Thyroid gland (tissue), 4 donors: ENCODE measurements around the gene MIEN1. TPM values are rescaled to one million over a fixed set of nuclear protein-coding genes. Genes with fewer than 3 reads are reported as not detected.
"Not testable (repeated sequence)": the region's sequence is repeated elsewhere in the genome, so short reads cannot be mapped to it uniquely, and the experiment has no call there.

Experiments used
- DNase-seq, 2 donors: peaks; one replicate each; pipeline ENCODE4 v3.0.0-alpha.2; 2019
- H3K27ac ChIP-seq, 3 donors: fragments of 200-600 bp; sonication (generic); 1 replicate in 2 of 3; 2 replicates in 1 of 3; pipeline ENCODE4 v1.5.1; 2016 to 2019; ENCODE audit warnings: mild to moderate bottlenecking in 1 of 3, moderate library complexity in 1 of 3
- H3K27me3 ChIP-seq: fragments of 200-600 bp; sonication (generic); one replicate; pipeline ENCODE4 v1.5.1; 2019
- H3K36me3 ChIP-seq, 2 donors: fragments of 200-600 bp; sonication (generic); one replicate each; pipeline ENCODE4 v1.5.1; 2016 to 2019
- H3K4me1 ChIP-seq, 2 donors: fragments of 200-600 bp; sonication (generic); one replicate each; pipeline ENCODE4 v1.5.1; 2017 to 2019
- H3K4me3 ChIP-seq, 3 donors: fragments of 200-600 bp; sonication (generic); replicated peaks in 1 of 3; 1 replicate in 2 of 3; 2 replicates in 1 of 3; pipeline ENCODE4 v1.5.1; 2016; ENCODE audit warnings: mild to moderate bottlenecking in 1 of 3
- H3K9me3 ChIP-seq: fragments of 200-600 bp; sonication (generic); one replicate; pipeline ENCODE4 v1.5.1; 2017
- CTCF ChIP-seq, 6 experiments: fragments of 200-600 bp in 3 of 6; fragments of 450-650 bp in 3 of 6; sonication (generic) in 3 of 6; IDR thresholded peaks; one replicate each; pipeline ENCODE4 v1.5.1; 2016 to 2019; ENCODE audit warnings: antibody characterized with exemption in 6 of 6, mild to moderate bottlenecking in 2 of 6, inconsistent platforms in 1 of 6, moderate library complexity in 1 of 6
- POLR2A ChIP-seq, 2 donors: fragments of 450-650 bp; IDR thresholded peaks; one replicate each; pipeline ENCODE4 v1.6.1; 2017; ENCODE audit warnings: antibody characterized with exemption in 2 of 2, mild to moderate bottlenecking in 2 of 2, moderate library complexity in 1 of 2
- WGBS, 2 donors: methylation state at CpG; one replicate each; pipeline ENCODE4 v1.1.5; 2017; 5-methylcytosine and 5-hydroxymethylcytosine counted together
- intact Hi-C: fragments of 100-400 bp; cut with DNase I; formaldehyde crosslinking; loops from one replicate; pipeline ENCODE4 v1.15.1; 2023
- total RNA-seq, 4 donors: library from RNA; depleted of rRNA; stranded (reverse); fragments of >200 nt; gene quantifications; one replicate each; pipeline ENCODE4 v1.2.3, GENCODE V29; 2016

Gene MIEN1
- total RNA-seq, 4 donors from 2014 or later: 39.8 to 134 (median 70.3) TPM

- peaks cover 26 to 43% of the 10 kb centered on the region in 2 donors for H3K4me1 ChIP-seq
- peak; percentile 33 to 41 for DNase-seq
- H3K9me3 ChIP-seq: no peaks in the 10 kb centered on the region
- H3K27me3 ChIP-seq: no peaks in the 10 kb centered on the region
- TF ChIP-seq CTCF (IDR thresholded peaks at IDR 0.05) (no peak), POLR2A (IDR thresholded peaks at IDR 0.05) (no peak)
- WGBS, 2 donors: 35 to 46% methylated on average over 6 to 10 of the region's 10 CpGs
- intact Hi-C loops: loop anchor here (5.0 kb wide), 1 partner anchor 129 kb away; no protein-coding TSS in a partner anchor
- no peak overlapping the region for H3K4me3 ChIP-seq
- H3K27ac ChIP-seq: peak overlapping the region in 1 of 3 donors; percentile 11
- H3K36me3 ChIP-seq: no peaks in the 10 kb centered on the region
These were observed 21.3 kb upstream of the MIEN1 start for GRCh38 chr17:39751637-39752036.

- Histone ChIP-seq H3K9me3 (no peaks in the 10 kb centered on the region), H3K36me3 (no peaks in the 10 kb centered on the region), H3K27ac (peak overlapping the region; percentile 54 to 68 (median 59)), H3K4me1 (peaks cover 26 to 43% of the 10 kb centered on the region in 2 donors), H3K27me3 (no peaks in the 10 kb centered on the region), H3K4me3 (no peak overlapping the region)
- intact Hi-C loops: loop anchor here (5.0 kb wide), 1 partner anchor 129 kb away; no protein-coding TSS in a partner anchor
- TF ChIP-seq CTCF (IDR thresholded peaks at IDR 0.05) (no peak), POLR2A (IDR thresholded peaks at IDR 0.05) (no peak)
- 81 to 84% methylated on average over 5 of the region's 5 CpGs for WGBS, 2 donors
- DNase-seq: no peak
These were observed 20.7 kb upstream of the MIEN1 start for GRCh38 chr17:39751016-39751543.

DNA sequence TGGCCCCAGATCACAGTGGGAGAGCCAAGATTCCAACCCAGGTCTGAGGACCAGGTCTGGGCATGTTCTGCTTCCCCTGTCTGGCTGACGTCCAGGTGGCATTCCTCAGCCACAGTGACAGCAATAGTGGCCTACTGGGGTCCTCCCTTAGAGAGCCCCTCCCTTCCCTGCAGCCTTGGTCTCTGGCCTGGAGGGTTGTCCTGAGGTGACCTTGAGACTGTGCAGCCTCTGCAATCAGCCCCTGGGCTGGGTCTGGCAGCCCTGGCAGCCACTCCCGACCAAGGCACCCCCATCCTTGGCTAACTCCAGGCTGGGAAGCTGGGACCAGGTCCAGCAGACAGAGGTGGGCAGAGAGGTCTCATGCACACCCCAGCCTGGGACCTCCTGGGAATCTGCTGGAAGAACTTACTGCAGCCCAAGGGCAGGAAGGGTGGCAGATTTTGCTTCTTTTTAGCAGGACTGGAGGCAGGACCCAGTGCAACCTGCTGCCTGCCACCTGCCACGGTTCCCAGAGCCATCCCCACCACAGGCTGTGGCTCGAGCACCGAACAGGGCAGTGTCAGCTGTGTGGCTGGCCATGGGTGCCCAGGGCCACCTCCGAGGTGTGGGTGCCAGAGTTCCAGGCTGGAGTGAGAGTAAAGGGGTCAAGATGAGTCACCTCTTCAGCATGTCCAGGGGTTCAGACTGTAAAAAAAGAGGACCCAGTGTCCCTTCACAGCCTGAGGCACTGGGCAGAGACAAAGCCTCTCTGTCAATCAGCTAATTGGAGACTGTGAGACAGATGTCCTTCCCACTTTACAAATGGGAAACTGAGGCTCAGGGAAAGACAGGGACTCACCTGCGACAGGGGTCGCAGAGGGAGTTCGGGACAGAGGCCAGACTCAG lies 20.0 kb upstream of the MIEN1 start:
- no peak for TF ChIP-seq POLR2A (IDR thresholded peaks at IDR 0.05)
- TF ChIP-seq CTCF (IDR thresholded peaks at IDR 0.05): no peak
- no peaks in the 10 kb centered on the region for H3K27me3 ChIP-seq
- H3K4me3 ChIP-seq: no peak overlapping the region
- WGBS, 2 donors: 60 to 63% methylated on average over 4 to 8 of the region's 9 CpGs
- peaks cover 26 to 43% of the 10 kb centered on the region in 2 donors for H3K4me1 ChIP-seq
- intact Hi-C loops: loop anchor here (5.0 kb wide), 1 partner anchor 128 kb away; no protein-coding TSS in a partner anchor
- no peaks in the 10 kb centered on the region for H3K9me3 ChIP-seq
- H3K27ac ChIP-seq: peak overlapping the region; percentile 54 to 68 (median 59)
- H3K36me3 ChIP-seq: peaks cover 0 to 3% of the 10 kb centered on the region in 2 donors
- peak; percentile 88 to 93 for DNase-seq

DNA sequence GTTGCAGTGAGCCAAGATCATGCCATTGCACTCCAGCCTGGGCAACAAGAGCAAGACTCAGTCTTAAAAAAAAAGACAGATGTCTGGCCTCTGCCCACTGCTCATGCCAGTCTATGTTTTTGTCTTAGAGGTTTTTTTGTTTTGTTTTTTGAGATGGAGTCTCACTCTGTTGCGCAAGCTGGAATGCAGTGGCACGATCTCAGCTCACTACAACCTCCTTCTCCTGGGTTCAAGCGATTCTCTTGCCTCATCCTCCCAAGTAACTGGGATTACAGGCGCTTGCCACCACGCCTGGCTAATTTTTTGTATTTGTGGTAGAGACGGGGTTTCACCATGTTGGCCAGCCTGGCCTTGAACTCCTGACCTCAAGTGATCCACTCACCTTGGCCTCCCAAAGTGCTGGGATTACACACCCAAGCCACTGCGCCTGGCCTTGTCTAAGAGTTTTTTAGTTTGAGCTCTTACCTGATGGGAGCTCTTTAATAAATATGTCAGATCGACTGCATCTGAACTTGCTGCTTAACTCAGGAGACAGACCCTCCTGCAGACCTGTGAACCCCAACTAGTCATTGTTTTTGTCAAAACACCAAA lies 18.2 kb upstream of the MIEN1 start:
- DNase-seq, H3K4me3 ChIP-seq, H3K27me3 ChIP-seq, intact Hi-C loops, H3K27ac ChIP-seq, H3K9me3 ChIP-seq: not testable (repeated sequence)
- H3K36me3 ChIP-seq: peaks cover 0 to 14% of the 10 kb centered on the region in 2 donors
- 92 to 94% methylated on average over 8 of the region's 8 CpGs for WGBS, 2 donors
- H3K4me1 ChIP-seq: peaks cover 25 to 33% of the 10 kb centered on the region in 2 donors

- Histone ChIP-seq H3K4me1 (peaks cover 21 to 26% of the 10 kb centered on the region in 2 donors), H3K4me3 (no peak overlapping the region), H3K36me3 (peaks cover 0 to 14% of the 10 kb centered on the region in 2 donors), H3K27me3 (no peaks in the 10 kb centered on the region), H3K27ac (no peak overlapping the region), H3K9me3 (no peaks in the 10 kb centered on the region)
- 96 to 97% methylated on average over 3 to 4 of the region's 4 CpGs for WGBS, 2 donors
- intact Hi-C loops: no loop called here
- DNase-seq: no peak
- TF ChIP-seq CTCF (IDR thresholded peaks at IDR 0.05) (no peak), POLR2A (IDR thresholded peaks at IDR 0.05) (no peak)
These were observed 17.4 kb upstream of the MIEN1 start for GRCh38 chr17:39747745-39748144.
